ENCODE data around the gene CGREF1. TPM values are rescaled to one million over a fixed set of nuclear protein-coding genes. Genes with fewer than 3 reads are reported as not detected.

Gene CGREF1
- total RNA-seq, 1 experiment from 2014 or later: 4.0 TPM

DNA sequence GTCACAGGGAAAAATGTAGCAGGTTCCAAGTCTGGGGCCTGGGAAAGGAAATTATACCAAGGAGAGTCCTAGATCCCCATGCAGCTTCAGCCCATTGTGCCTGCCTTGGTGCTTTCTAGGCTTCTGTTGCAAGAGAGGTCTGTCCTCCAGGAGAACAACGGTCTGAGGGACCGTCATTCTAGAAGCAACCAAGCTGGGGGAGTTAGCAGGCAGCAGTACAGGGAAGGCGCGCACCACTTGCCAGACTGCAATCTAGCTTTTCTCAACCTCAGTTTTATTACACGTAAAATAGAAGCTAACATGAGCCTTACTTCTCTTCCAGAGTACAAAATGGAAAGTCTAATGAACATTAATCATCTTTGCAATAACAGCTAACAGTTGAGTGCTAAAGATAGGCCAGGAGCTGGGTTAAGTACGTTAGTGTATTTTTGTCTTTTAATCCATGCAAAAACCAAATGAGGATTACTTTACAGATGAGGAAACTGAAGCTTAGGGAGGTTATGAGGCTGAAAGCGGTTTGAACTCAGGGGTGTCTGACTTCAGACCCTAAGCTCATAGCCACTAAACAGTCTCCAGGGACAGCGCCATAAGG is 31.8 kb upstream of the CGREF1 start (continued):
- TF ChIP-seq, protein P1, sequence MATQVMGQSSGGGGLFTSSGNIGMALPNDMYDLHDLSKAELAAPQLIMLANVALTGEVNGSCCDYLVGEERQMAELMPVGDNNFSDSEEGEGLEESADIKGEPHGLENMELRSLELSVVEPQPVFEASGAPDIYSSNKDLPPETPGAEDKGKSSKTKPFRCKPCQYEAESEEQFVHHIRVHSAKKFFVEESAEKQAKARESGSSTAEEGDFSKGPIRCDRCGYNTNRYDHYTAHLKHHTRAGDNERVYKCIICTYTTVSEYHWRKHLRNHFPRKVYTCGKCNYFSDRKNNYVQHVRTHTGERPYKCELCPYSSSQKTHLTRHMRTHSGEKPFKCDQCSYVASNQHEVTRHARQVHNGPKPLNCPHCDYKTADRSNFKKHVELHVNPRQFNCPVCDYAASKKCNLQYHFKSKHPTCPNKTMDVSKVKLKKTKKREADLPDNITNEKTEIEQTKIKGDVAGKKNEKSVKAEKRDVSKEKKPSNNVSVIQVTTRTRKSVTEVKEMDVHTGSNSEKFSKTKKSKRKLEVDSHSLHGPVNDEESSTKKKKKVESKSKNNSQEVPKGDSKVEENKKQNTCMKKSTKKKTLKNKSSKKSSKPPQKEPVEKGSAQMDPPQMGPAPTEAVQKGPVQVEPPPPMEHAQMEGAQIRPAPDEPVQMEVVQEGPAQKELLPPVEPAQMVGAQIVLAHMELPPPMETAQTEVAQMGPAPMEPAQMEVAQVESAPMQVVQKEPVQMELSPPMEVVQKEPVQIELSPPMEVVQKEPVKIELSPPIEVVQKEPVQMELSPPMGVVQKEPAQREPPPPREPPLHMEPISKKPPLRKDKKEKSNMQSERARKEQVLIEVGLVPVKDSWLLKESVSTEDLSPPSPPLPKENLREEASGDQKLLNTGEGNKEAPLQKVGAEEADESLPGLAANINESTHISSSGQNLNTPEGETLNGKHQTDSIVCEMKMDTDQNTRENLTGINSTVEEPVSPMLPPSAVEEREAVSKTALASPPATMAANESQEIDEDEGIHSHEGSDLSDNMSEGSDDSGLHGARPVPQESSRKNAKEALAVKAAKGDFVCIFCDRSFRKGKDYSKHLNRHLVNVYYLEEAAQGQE (IDR thresholded peaks at IDR 0.05; ENCODE audit: low read depth): no peak
- TF ChIP-seq SRF (IDR thresholded peaks at IDR 0.05; ENCODE audit: low read depth): no peak
- TF ChIP-seq, protein P2, sequence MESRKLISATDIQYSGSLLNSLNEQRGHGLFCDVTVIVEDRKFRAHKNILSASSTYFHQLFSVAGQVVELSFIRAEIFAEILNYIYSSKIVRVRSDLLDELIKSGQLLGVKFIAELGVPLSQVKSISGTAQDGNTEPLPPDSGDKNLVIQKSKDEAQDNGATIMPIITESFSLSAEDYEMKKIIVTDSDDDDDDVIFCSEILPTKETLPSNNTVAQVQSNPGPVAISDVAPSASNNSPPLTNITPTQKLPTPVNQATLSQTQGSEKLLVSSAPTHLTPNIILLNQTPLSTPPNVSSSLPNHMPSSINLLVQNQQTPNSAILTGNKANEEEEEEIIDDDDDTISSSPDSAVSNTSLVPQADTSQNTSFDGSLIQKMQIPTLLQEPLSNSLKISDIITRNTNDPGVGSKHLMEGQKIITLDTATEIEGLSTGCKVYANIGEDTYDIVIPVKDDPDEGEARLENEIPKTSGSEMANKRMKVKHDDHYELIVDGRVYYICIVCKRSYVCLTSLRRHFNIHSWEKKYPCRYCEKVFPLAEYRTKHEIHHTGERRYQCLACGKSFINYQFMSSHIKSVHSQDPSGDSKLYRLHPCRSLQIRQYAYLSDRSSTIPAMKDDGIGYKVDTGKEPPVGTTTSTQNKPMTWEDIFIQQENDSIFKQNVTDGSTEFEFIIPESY (IDR thresholded peaks at IDR 0.05; ENCODE audit: extremely low read depth, insufficient replicate concordance, low read length): no peak
- no peak for TF ChIP-seq ELF1 (IDR thresholded peaks at IDR 0.05; ENCODE audit: borderline replicate concordance, low read depth)
- no peak for TF ChIP-seq FOSL1 (IDR thresholded peaks at IDR 0.05; ENCODE audit: low read depth)
- no peak for TF ChIP-seq SP1 (IDR thresholded peaks at IDR 0.05; ENCODE audit: low read depth)
- TF ChIP-seq YY1 (IDR thresholded peaks at IDR 0.05; ENCODE audit: extremely low read depth, insufficient replicate concordance, low read depth, low read length): no peak
- no peak for TF ChIP-seq RAD21 (IDR thresholded peaks at IDR 0.05; ENCODE audit: low read depth)
- TF ChIP-seq CBX3 (IDR thresholded peaks at IDR 0.05; ENCODE audit: low read depth): no peak
- no peak for TF ChIP-seq JUND (IDR thresholded peaks at IDR 0.05)
- TF ChIP-seq EGR1 (IDR thresholded peaks at IDR 0.05; ENCODE audit: low read depth): no peak

All from HCT116 (cell line).